Activated CD4-positive, alpha-beta T cell treated with anti-CD3 and anti-CD28 coated beads, Interleukin-2, amount 10 ng/mL, durations not matched to agents 7 days and 5 days (primary cell): ENCODE measurements around the gene DLGAP1. TPM values are rescaled to one million over a fixed set of nuclear protein-coding genes. Genes with fewer than 3 reads are reported as not detected.
"Not testable (repeated sequence)": the region's sequence is repeated elsewhere in the genome, so short reads cannot be mapped to it uniquely, and the experiment has no call there.

Experiments
- CTCF ChIA-PET: fragments of 350-600 bp; sonication (Branson Sonifier 250); formaldehyde crosslinking; loops from one replicate; lab custom pipeline; 2021; ENCODE audit warnings: antibody characterized with exemption; lab: Charles Lee
- POLR2A ChIA-PET: fragments of 350-600 bp; sonication (Branson Sonifier 250); formaldehyde crosslinking; loops from one replicate; lab custom pipeline; 2021; ENCODE audit warnings: antibody characterized with exemption; lab: Charles Lee
- DNase-seq: peaks from one replicate; pipeline ENCODE4 v3.0.0-alpha.2; 2020
- H3K27ac Mint-ChIP-seq: one replicate; pipeline ENCODE4 v1.8.0; 2021; ENCODE audit warnings: mild to moderate bottlenecking, moderate library complexity, mixed read lengths
- H3K27me3 Mint-ChIP-seq: one replicate; pipeline ENCODE4 v1.8.0; 2021; ENCODE audit warnings: mixed read lengths
- H3K36me3 Mint-ChIP-seq: one replicate; pipeline ENCODE4 v1.8.0; 2021; ENCODE audit warnings: low read depth, mixed read lengths
- H3K4me1 Mint-ChIP-seq: one replicate; pipeline ENCODE4 v1.8.0; 2021; ENCODE audit warnings: mixed read lengths
- H3K4me3 Mint-ChIP-seq: one replicate; pipeline ENCODE4 v1.8.0; 2021; ENCODE audit warnings: mild to moderate bottlenecking, moderate library complexity, mixed read lengths
- H3K9me3 Mint-ChIP-seq: one replicate; pipeline ENCODE4 v1.8.0; 2021; ENCODE audit warnings: mixed read lengths
- total RNA-seq, 2 experiments: library from RNA; stranded (reverse); gene quantifications; one replicate each; pipeline ENCODE4 v1.2.3, GENCODE V29; 2021

The DLGAP1 gene
- total RNA-seq, 2 experiments from 2014 or later: 0.10 TPM; not detected in 1

- no peaks in the 10 kb centered on the region for H3K36me3 Mint-ChIP-seq
Measured at GRCh38 chr18:3712491-3712890, 742.6 kb downstream of the DLGAP1 start.

GRCh38 chr18:3710712-3711301 is 744.3 kb downstream of the DLGAP1 start:
- no peaks in the 10 kb centered on the region for H3K9me3 Mint-ChIP-seq
- H3K4me1 Mint-ChIP-seq: peaks cover 3% of the 10 kb centered on the region
- CTCF ChIA-PET: no interaction called here
- H3K27me3 Mint-ChIP-seq: peaks cover 10% of the 10 kb centered on the region
- H3K4me3 Mint-ChIP-seq: no peak overlapping the region
- DNase-seq: no peak
- H3K27ac Mint-ChIP-seq: no peak overlapping the region
- H3K36me3 Mint-ChIP-seq: no peaks in the 10 kb centered on the region
- POLR2A ChIA-PET: no interaction called here

More at GRCh38 chr18:3712491-3712890, 742.6 kb downstream of the DLGAP1 start:
- Mint-ChIP-seq H3K27me3 (peaks cover 10% of the 10 kb centered on the region), H3K4me3 (no peak overlapping the region), H3K27ac (no peak overlapping the region), H3K9me3 (no peaks in the 10 kb centered on the region), H3K4me1 (peaks cover 3% of the 10 kb centered on the region)
- DNase-seq: no peak
- CTCF ChIA-PET: interaction anchor here (0.6 kb wide), 1 partner anchor 24 kb away, joined by 5 read pairs; no protein-coding TSS in a partner anchor
- POLR2A ChIA-PET: no interaction called here

- POLR2A ChIA-PET: no interaction called here
- no peaks in the 10 kb centered on the region for H3K4me1 Mint-ChIP-seq
Measured at GRCh38 chr18:3709205-3709604, 745.9 kb downstream of the DLGAP1 start.

GRCh38 chr18:3706279-3707097 is 748.6 kb downstream of the DLGAP1 start:
- POLR2A ChIA-PET: no interaction called here
- peaks cover 15% of the 10 kb centered on the region for H3K27me3 Mint-ChIP-seq
- no peak for DNase-seq
- no peaks in the 10 kb centered on the region for H3K4me1 Mint-ChIP-seq
- H3K27ac Mint-ChIP-seq: no peak overlapping the region
- CTCF ChIA-PET: interaction anchor here (1.7 kb wide), 1 partner anchor 9 kb away, joined by 5 read pairs; no protein-coding TSS in a partner anchor
- no peaks in the 10 kb centered on the region for H3K9me3 Mint-ChIP-seq
- H3K4me3 Mint-ChIP-seq: no peak overlapping the region
- H3K36me3 Mint-ChIP-seq: no peaks in the 10 kb centered on the region

More at GRCh38 chr18:3709205-3709604, 745.9 kb downstream of the DLGAP1 start:
- Mint-ChIP-seq H3K9me3 (no peaks in the 10 kb centered on the region), H3K27ac (no peak overlapping the region), H3K27me3 (peaks cover 7% of the 10 kb centered on the region), H3K36me3 (no peaks in the 10 kb centered on the region), H3K4me3 (no peak overlapping the region)
- DNase-seq: no peak
- CTCF ChIA-PET: no interaction called here

GRCh38 chr18:3704556-3705344 is 750.4 kb downstream of the DLGAP1 start:
- H3K27me3 Mint-ChIP-seq: peaks cover 16% of the 10 kb centered on the region
- H3K36me3 Mint-ChIP-seq: no peaks in the 10 kb centered on the region
- no peaks in the 10 kb centered on the region for H3K4me1 Mint-ChIP-seq
- CTCF ChIA-PET: no interaction called here
- H3K4me3 Mint-ChIP-seq: no peak overlapping the region
- H3K27ac Mint-ChIP-seq: no peak overlapping the region
- no peaks in the 10 kb centered on the region for H3K9me3 Mint-ChIP-seq
- no peak for DNase-seq
- POLR2A ChIA-PET: no interaction called here

GRCh38 chr18:3703732-3704176 is 751.4 kb downstream of the DLGAP1 start:
- DNase-seq: peak; percentile 30
- no peaks in the 10 kb centered on the region for H3K36me3 Mint-ChIP-seq
- H3K9me3 Mint-ChIP-seq: no peaks in the 10 kb centered on the region
- H3K27ac Mint-ChIP-seq: no peak overlapping the region
- peaks cover 18% of the 10 kb centered on the region for H3K27me3 Mint-ChIP-seq
- H3K4me1 Mint-ChIP-seq: no peaks in the 10 kb centered on the region
- H3K4me3 Mint-ChIP-seq: no peak overlapping the region
- ChIA-PET CTCF (no interaction called here), POLR2A (no interaction called here)

GRCh38 chr18:3699707-3700567 is 755.2 kb downstream of the DLGAP1 start:
- H3K4me3 Mint-ChIP-seq, H3K4me1 Mint-ChIP-seq, H3K9me3 Mint-ChIP-seq, CTCF ChIA-PET, DNase-seq, H3K36me3 Mint-ChIP-seq, POLR2A ChIA-PET, H3K27ac Mint-ChIP-seq: not testable (repeated sequence)
- peaks cover 33% of the 10 kb centered on the region for H3K27me3 Mint-ChIP-seq

- H3K27me3 Mint-ChIP-seq: peaks cover 20% of the 10 kb centered on the region
- H3K9me3 Mint-ChIP-seq, H3K4me1 Mint-ChIP-seq, H3K36me3 Mint-ChIP-seq, H3K27ac Mint-ChIP-seq, POLR2A ChIA-PET, H3K4me3 Mint-ChIP-seq, DNase-seq: not testable (repeated sequence)
- CTCF ChIA-PET: interaction anchor here (0.6 kb wide), 1 partner anchor 24 kb away, joined by 4 read pairs; no protein-coding TSS in a partner anchor
Measured at GRCh38 chr18:3694030-3694778, 760.9 kb downstream of the DLGAP1 start.

- POLR2A ChIA-PET: no interaction called here
- H3K4me3 Mint-ChIP-seq: no peak overlapping the region
- CTCF ChIA-PET: interaction anchor here (1.1 kb wide), 1 partner anchor 398 kb away, joined by 3 read pairs; no protein-coding TSS in a partner anchor
Measured at GRCh38 chr18:3693410-3693809, 761.7 kb downstream of the DLGAP1 start.

GRCh38 chr18:3692691-3693090 is 762.4 kb downstream of the DLGAP1 start:
- POLR2A ChIA-PET: no interaction called here
- Mint-ChIP-seq H3K27me3 (peaks cover 15% of the 10 kb centered on the region), H3K4me3 (no peak overlapping the region), H3K27ac (no peak overlapping the region), H3K9me3 (no peaks in the 10 kb centered on the region), H3K4me1 (peaks cover 2% of the 10 kb centered on the region), H3K36me3 (no peaks in the 10 kb centered on the region)
- CTCF ChIA-PET: interaction anchor here (0.6 to 1.1 kb wide), 2 partner anchors 398 to 455 kb away, joined by 3 read pairs; no protein-coding TSS in a partner anchor
- DNase-seq: no peak

More at GRCh38 chr18:3693410-3693809, 761.7 kb downstream of the DLGAP1 start:
- H3K27ac Mint-ChIP-seq: no peak overlapping the region
- no peak for DNase-seq
- H3K4me1 Mint-ChIP-seq: peaks cover 2% of the 10 kb centered on the region
- H3K27me3 Mint-ChIP-seq: peaks cover 15% of the 10 kb centered on the region
- H3K36me3 Mint-ChIP-seq: no peaks in the 10 kb centered on the region
- no peaks in the 10 kb centered on the region for H3K9me3 Mint-ChIP-seq

GRCh38 chr18:3692113-3692621 is 762.9 kb downstream of the DLGAP1 start:
- no peak for DNase-seq
- no peaks in the 10 kb centered on the region for H3K36me3 Mint-ChIP-seq
- H3K27me3 Mint-ChIP-seq: peaks cover 12% of the 10 kb centered on the region
- POLR2A ChIA-PET: no interaction called here
- H3K27ac Mint-ChIP-seq: no peak overlapping the region
- no peaks in the 10 kb centered on the region for H3K9me3 Mint-ChIP-seq
- H3K4me1 Mint-ChIP-seq: peaks cover 2% of the 10 kb centered on the region
- H3K4me3 Mint-ChIP-seq: no peak overlapping the region
- CTCF ChIA-PET: interaction anchor here (0.6 kb wide), 1 partner anchor 454 kb away, joined by 3 read pairs; no protein-coding TSS in a partner anchor
